ENCODE measurements around the gene DNAJC15. TPM values are rescaled to one million over a fixed set of nuclear protein-coding genes. Genes with fewer than 3 reads are reported as not detected.

Gene DNAJC15
- total RNA-seq, 1 experiment from 2014 or later = 2.4 TPM

DNA sequence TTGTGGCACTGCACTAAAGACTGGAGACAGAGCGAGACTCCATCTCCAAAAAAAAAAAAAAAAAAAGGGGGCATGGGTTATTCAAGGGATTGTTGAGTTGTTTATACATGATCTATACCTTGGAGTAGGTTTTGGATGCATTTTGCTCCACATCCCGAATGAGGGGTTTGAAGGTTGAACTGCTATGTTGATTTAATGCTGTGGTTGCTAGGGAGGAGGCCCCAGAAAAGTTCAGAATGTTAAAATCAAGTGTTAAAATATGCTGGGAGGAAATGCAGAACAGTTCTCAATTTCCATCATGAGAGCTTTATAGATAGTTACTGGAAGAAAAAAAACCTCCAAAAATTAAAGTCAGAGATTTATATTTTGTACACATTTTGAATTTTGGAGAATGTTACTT is 116.5 kb downstream of the DNAJC15 start:
- BruUV-seq (replicated peaks) = no TSS peak
- no peak overlapping the region for H3K4me3 ChIP-seq (ENCODE audit: low read depth, low read length, poor library complexity, severe bottlenecking)
- no peaks in the 10 kb centered on the region for H3K27me3 ChIP-seq (replicated peaks; ENCODE audit: insufficient read depth, low read depth, low read length, poor library complexity)
- H3K27ac ChIP-seq (ENCODE audit: low read depth, low read length, poor library complexity, severe bottlenecking) = no peak overlapping the region
- H3K4me1 ChIP-seq (ENCODE audit: insufficient read depth, low read length, poor library complexity, severe bottlenecking) = no peaks in the 10 kb centered on the region
- no peak for TF ChIP-seq EZH2 (IDR thresholded peaks at IDR 0.05; ENCODE audit: borderline replicate concordance, low read depth, low read length, poor library complexity, severe bottlenecking)
- TF ChIP-seq, protein P1, sequence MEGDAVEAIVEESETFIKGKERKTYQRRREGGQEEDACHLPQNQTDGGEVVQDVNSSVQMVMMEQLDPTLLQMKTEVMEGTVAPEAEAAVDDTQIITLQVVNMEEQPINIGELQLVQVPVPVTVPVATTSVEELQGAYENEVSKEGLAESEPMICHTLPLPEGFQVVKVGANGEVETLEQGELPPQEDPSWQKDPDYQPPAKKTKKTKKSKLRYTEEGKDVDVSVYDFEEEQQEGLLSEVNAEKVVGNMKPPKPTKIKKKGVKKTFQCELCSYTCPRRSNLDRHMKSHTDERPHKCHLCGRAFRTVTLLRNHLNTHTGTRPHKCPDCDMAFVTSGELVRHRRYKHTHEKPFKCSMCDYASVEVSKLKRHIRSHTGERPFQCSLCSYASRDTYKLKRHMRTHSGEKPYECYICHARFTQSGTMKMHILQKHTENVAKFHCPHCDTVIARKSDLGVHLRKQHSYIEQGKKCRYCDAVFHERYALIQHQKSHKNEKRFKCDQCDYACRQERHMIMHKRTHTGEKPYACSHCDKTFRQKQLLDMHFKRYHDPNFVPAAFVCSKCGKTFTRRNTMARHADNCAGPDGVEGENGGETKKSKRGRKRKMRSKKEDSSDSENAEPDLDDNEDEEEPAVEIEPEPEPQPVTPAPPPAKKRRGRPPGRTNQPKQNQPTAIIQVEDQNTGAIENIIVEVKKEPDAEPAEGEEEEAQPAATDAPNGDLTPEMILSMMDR (conservative IDR thresholded peaks at IDR 0.05; ENCODE audit: low read depth, low read length) = no peak
- intact Hi-C loops (cut with micrococcal nuclease; ENCODE audit: unreplicated experiment) = no loop called here
- ChIA-PET CTCF (interaction anchor here (0.7 kb wide), 1 partner anchor 170 kb away, joined by 7 read pairs; no protein-coding TSS in a partner anchor), POLR2A (ENCODE audit: low non-redundant PET) (no interaction called here)
- DNase-seq (ENCODE audit: low spot score) = no peak
- H3K9me3 ChIP-seq (ENCODE audit: low read depth, low read length, poor library complexity, severe bottlenecking) = no peaks in the 10 kb centered on the region
- no peaks in the 10 kb centered on the region for H3K36me3 ChIP-seq (ENCODE audit: insufficient read depth, low read length, poor library complexity, severe bottlenecking)

DNA sequence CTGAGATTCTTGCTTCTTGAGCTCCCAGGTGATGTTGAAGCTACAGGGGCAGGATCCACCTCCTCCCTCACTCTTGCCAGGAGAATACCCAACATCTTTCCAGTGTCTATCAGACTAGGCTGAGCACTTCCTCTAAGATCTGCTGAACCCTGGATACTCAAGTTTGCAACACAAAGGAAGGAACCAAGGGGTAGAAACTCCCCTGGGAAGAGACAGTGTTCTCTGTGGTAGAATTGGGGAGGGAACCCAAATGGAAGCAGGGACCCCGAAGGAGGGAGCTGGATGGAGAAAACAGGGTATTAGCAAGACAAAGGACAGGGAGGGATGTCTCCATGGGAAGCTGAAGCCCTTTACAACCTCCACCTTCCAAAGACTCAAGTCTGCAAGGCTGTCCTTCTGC is 117.6 kb downstream of the DNAJC15 start:
- TF ChIP-seq, protein P1 (conservative IDR thresholded peaks at IDR 0.05; ENCODE audit: low read depth, low read length) = no peak
- no peak for TF ChIP-seq EZH2 (IDR thresholded peaks at IDR 0.05; ENCODE audit: borderline replicate concordance, low read depth, low read length, poor library complexity, severe bottlenecking)
- no peak for DNase-seq (ENCODE audit: low spot score)
- no peaks in the 10 kb centered on the region for H3K4me1 ChIP-seq (ENCODE audit: insufficient read depth, low read length, poor library complexity, severe bottlenecking)
- H3K36me3 ChIP-seq (ENCODE audit: insufficient read depth, low read length, poor library complexity, severe bottlenecking) = no peaks in the 10 kb centered on the region
- intact Hi-C loops (cut with micrococcal nuclease; ENCODE audit: unreplicated experiment) = no loop called here
- POLR2A ChIA-PET (ENCODE audit: low non-redundant PET) = interaction anchor here (0.7 kb wide), 1 partner anchor 1275 kb away, joined by 3 read pairs; no protein-coding TSS in a partner anchor
- CTCF ChIA-PET = no interaction called here
- no peak overlapping the region for H3K4me3 ChIP-seq (ENCODE audit: low read depth, low read length, poor library complexity, severe bottlenecking)
- BruUV-seq (replicated peaks) = no TSS peak
- no peaks in the 10 kb centered on the region for H3K27me3 ChIP-seq (replicated peaks; ENCODE audit: insufficient read depth, low read depth, low read length, poor library complexity)
- no peaks in the 10 kb centered on the region for H3K9me3 ChIP-seq (ENCODE audit: low read depth, low read length, poor library complexity, severe bottlenecking)
- no peak overlapping the region for H3K27ac ChIP-seq (ENCODE audit: low read depth, low read length, poor library complexity, severe bottlenecking)

DNA sequence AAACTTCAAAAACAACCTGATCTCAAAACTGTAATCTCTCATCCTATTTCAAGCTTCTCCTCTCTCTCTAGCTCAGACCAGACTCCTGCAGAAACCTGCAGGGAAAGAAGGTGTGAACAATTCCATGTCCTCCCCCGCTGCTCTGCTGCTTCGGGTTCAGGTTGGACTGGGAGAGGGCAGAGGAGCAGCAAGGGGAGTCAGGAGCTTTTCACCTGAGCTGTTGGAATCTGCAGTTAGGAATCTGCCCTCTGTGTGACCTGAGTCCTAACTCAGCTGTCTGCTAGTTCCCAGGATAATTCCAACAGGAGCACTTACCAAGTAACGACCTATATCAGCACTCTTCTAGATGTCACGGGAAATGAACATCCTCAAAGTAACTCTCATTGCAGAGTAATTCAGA is 118.3 kb downstream of the DNAJC15 start:
- ChIA-PET POLR2A (ENCODE audit: low non-redundant PET) (no interaction called here), CTCF (no interaction called here)
- no peaks in the 10 kb centered on the region for H3K27me3 ChIP-seq (replicated peaks; ENCODE audit: insufficient read depth, low read depth, low read length, poor library complexity)
- no peak overlapping the region for H3K27ac ChIP-seq (ENCODE audit: low read depth, low read length, poor library complexity, severe bottlenecking)
- TF ChIP-seq, protein P1 (conservative IDR thresholded peaks at IDR 0.05; ENCODE audit: low read depth, low read length) = no peak
- no peak for TF ChIP-seq EZH2 (IDR thresholded peaks at IDR 0.05; ENCODE audit: borderline replicate concordance, low read depth, low read length, poor library complexity, severe bottlenecking)
- no peak overlapping the region for H3K4me3 ChIP-seq (ENCODE audit: low read depth, low read length, poor library complexity, severe bottlenecking)
- DNase-seq (ENCODE audit: low spot score) = no peak
- no peaks in the 10 kb centered on the region for H3K36me3 ChIP-seq (ENCODE audit: insufficient read depth, low read length, poor library complexity, severe bottlenecking)
- intact Hi-C loops (cut with micrococcal nuclease; ENCODE audit: unreplicated experiment) = no loop called here
- no TSS peak for BruUV-seq (replicated peaks)
- no peaks in the 10 kb centered on the region for H3K9me3 ChIP-seq (ENCODE audit: low read depth, low read length, poor library complexity, severe bottlenecking)
- H3K4me1 ChIP-seq (ENCODE audit: insufficient read depth, low read length, poor library complexity, severe bottlenecking) = no peaks in the 10 kb centered on the region

All from A673 (cell line).